HG03354 (cell line): ENCODE results near the gene DNASE2B.

Source experiments
- ATAC-seq: cut with Tn5 transposase; IDR thresholded peaks from one replicate; pipeline ENCODE4 v1.9.1; 2021; ENCODE audit warnings: mild to moderate bottlenecking; ENCODE audit not compliant: unreplicated experiment, poor library complexity, severe bottlenecking

Gene DNASE2B

GRCh38 chr1:84398175-84399155 is at the start of gene DNASE2B:
Gene DNASE2B, plus strand, starts transcription at chr1:84398484. Its CDS starts 81 bp downstream, at chr1:84398565.
- ATAC-seq = no peak

- ATAC-seq = no peak
These were observed 49.5 kb upstream of the DNASE2B start for GRCh38 chr1:84348759-84349158.

GRCh38 chr1:84350104-84350503 is 48.2 kb upstream of the DNASE2B start:
- no peak for ATAC-seq

GRCh38 chr1:84350550-84350949 is 47.7 kb upstream of the DNASE2B start:
- ATAC-seq = no peak

- no peak for ATAC-seq
These were observed 45.8 kb upstream of the DNASE2B start for GRCh38 chr1:84352298-84353106.

GRCh38 chr1:84353695-84354094 is 44.6 kb upstream of the DNASE2B start:
- ATAC-seq = no peak

GRCh38 chr1:84355556-84355955 is 42.7 kb upstream of the DNASE2B start:
- no peak for ATAC-seq

- no peak for ATAC-seq
These were observed 41.4 kb upstream of the DNASE2B start for GRCh38 chr1:84356881-84357280.

GRCh38 chr1:84358695-84359094 is 39.6 kb upstream of the DNASE2B start:
- ATAC-seq = no peak

- no peak for ATAC-seq
These were observed 38.0 kb upstream of the DNASE2B start for GRCh38 chr1:84360316-84360715.

GRCh38 chr1:84361796-84362195 is 36.5 kb upstream of the DNASE2B start:
- ATAC-seq = no peak

GRCh38 chr1:84363019-84363418 is 35.3 kb upstream of the DNASE2B start:
- ATAC-seq = no peak

GRCh38 chr1:84363622-84364021 is 34.7 kb upstream of the DNASE2B start:
- no peak for ATAC-seq

GRCh38 chr1:84365225-84366221 is 32.8 kb upstream of the DNASE2B start:
- no peak for ATAC-seq

GRCh38 chr1:84366786-84367185 is 31.5 kb upstream of the DNASE2B start:
- ATAC-seq = no peak

GRCh38 chr1:84367219-84367618 is 31.1 kb upstream of the DNASE2B start:
- ATAC-seq = no peak

- ATAC-seq = no peak
These were observed 29.8 kb upstream of the DNASE2B start for GRCh38 chr1:84368441-84368840.

GRCh38 chr1:84370266-84370665 is 28.0 kb upstream of the DNASE2B start:
- ATAC-seq = no peak

GRCh38 chr1:84370831-84371394 is 27.4 kb upstream of the DNASE2B start:
- ATAC-seq = no peak
